Endothelial cell of umbilical vein (primary cell): ENCODE results near the gene WIPI1. TPM values are rescaled to one million over a fixed set of nuclear protein-coding genes. Genes with fewer than 3 reads are reported as not detected.
A peak's percentile ranks its signal among the peaks of the same experiment; 100 is the strongest.

Experiments used
- BruUV-seq: library from RNA; stranded (reverse); fragments of 400-500 nt; replicated peaks from 2 replicates; lab custom pipeline; 2021; lab: Mats Ljungman, UMichigan
- CTCF ChIA-PET: fragments of 300-600, 350-600 bp; sonication (Branson Sonifier 250); formaldehyde crosslinking; loops from one replicate; lab custom pipeline; 2021; ENCODE audit warnings: antibody characterized with exemption, inconsistent platforms; lab: Charles Lee
- POLR2A ChIA-PET: fragments of 300-600, 350-600 bp; sonication (Branson Sonifier 250); formaldehyde crosslinking; loops from one replicate; lab custom pipeline; 2021; ENCODE audit warnings: antibody characterized with exemption, inconsistent platforms; lab: Charles Lee
- DNase-seq: peaks from one replicate; pipeline ENCODE4 v3.0.0-alpha.2; 2011; ENCODE audit warnings: low read depth, low spot score
- FAIRE-seq: peaks from 2 replicates; lab custom pipeline; 2011; peaks lifted over from hg19 to GRCh38; lab: Jason Lieb, UNC
- H2AFZ ChIP-seq: 2 replicates; pipeline ENCODE4 v1.6.0; 2012; ENCODE audit warnings: low read depth, low read length, control low read depth, inconsistent platforms
- H3K27ac ChIP-seq: 2 replicates; pipeline ENCODE4 v1.5.1; 2011; ENCODE audit warnings: low read depth, mild to moderate bottlenecking, control low read depth, low read length, moderate library complexity; ENCODE audit not compliant: insufficient read depth
- H3K27me3 ChIP-seq, 2 experiments: 2 replicates each; pipeline versions ENCODE4 v1.6.0 to v1.6.1; 2011; ENCODE audit warnings: low read length in 2 of 2, mixed read lengths in 1 of 2; ENCODE audit not compliant: control insufficient read depth in 2 of 2, insufficient read depth in 2 of 2
- H3K36me3 ChIP-seq, 2 experiments: 2 replicates in 1 of 2; 3 replicates in 1 of 2; pipeline ENCODE4 v1.5.1; 2011; ENCODE audit warnings: low read length in 2 of 2, mild to moderate bottlenecking in 1 of 2, moderate library complexity in 1 of 2; ENCODE audit not compliant: control insufficient read depth in 2 of 2, insufficient read depth in 2 of 2; ENCODE audit errors: extremely low read depth in 1 of 2
- H3K4me1 ChIP-seq: 3 replicates; pipeline ENCODE4 v1.5.1; 2011; ENCODE audit warnings: mild to moderate bottlenecking, low read length; ENCODE audit not compliant: control insufficient read depth, insufficient read depth; ENCODE audit errors: extremely low read depth
- H3K4me2 ChIP-seq: 2 replicates; pipeline ENCODE4 v1.6.1; 2011; ENCODE audit warnings: low read length, control low read depth, mixed read lengths; ENCODE audit not compliant: insufficient read depth
- H3K4me3 ChIP-seq, 3 experiments: fragments of 200-600 bp in 1 of 3; sonication (generic), shearing (Covaris generic) in 1 of 3; replicated peaks in 1 of 3; 2 replicates each; pipeline ENCODE4 v1.5.1; 2011 to 2016; ENCODE audit warnings: control low read depth in 3 of 3, low read length in 3 of 3, mild to moderate bottlenecking in 2 of 3, inconsistent platforms in 1 of 3, low read depth in 1 of 3, moderate library complexity in 1 of 3; ENCODE audit not compliant: insufficient read depth in 1 of 3
- H3K79me2 ChIP-seq: 2 replicates; pipeline ENCODE4 v1.6.0; 2012; ENCODE audit warnings: low read length, inconsistent platforms; ENCODE audit not compliant: control insufficient read depth, insufficient read depth
- H3K9ac ChIP-seq: replicated peaks from 2 replicates; pipeline ENCODE3; 2011; ENCODE audit warnings: low read length, control low read depth; ENCODE audit not compliant: insufficient read depth; ENCODE audit errors: extremely low read depth
- H3K9me1 ChIP-seq: replicated peaks from 3 replicates; pipeline ENCODE4 v1.6.0; 2011; ENCODE audit warnings: mild to moderate bottlenecking, low read length; ENCODE audit not compliant: control insufficient read depth, insufficient read depth; ENCODE audit errors: extremely low read depth
- H3K9me3 ChIP-seq: replicated peaks from 2 replicates; pipeline ENCODE4 v1.5.1; 2012; ENCODE audit warnings: low read length, inconsistent platforms; ENCODE audit not compliant: control insufficient read depth, insufficient read depth
- H4K20me1 ChIP-seq: replicated peaks from 2 replicates; pipeline ENCODE3; 2011; ENCODE audit warnings: mild to moderate bottlenecking, low read length; ENCODE audit not compliant: control insufficient read depth, insufficient read depth; ENCODE audit errors: extremely low read depth
- FOS ChIP-seq: IDR thresholded peaks from 2 replicates; pipeline ENCODE4 v1.6.1; 2011; ENCODE audit warnings: mild to moderate bottlenecking, low read length, moderate library complexity, borderline replicate concordance; ENCODE audit not compliant: insufficient read depth
- GATA2 ChIP-seq: IDR thresholded peaks from 2 replicates; pipeline ENCODE4 v1.7.0; 2011; ENCODE audit warnings: low read depth, mild to moderate bottlenecking, moderate library complexity, mixed read lengths, low read length; ENCODE audit not compliant: insufficient read length, insufficient read depth
- MYC ChIP-seq: IDR thresholded peaks from one replicate; pipeline ENCODE4 v1.6.1; 2011; ENCODE audit warnings: mild to moderate bottlenecking, low read depth, low read length
- POLR2A ChIP-seq: IDR thresholded peaks from 2 replicates; pipeline ENCODE4 v1.6.1; 2012; ENCODE audit warnings: low read depth, mild to moderate bottlenecking, control low read depth, low read length
- dilution Hi-C: fragments of 300-500 bp; cut with MboI; formaldehyde crosslinking; loops from one replicate; pipeline ENCODE4 v1.15.0; 2019; ENCODE audit warnings: low sequenced_read_pairs; ENCODE audit not compliant: extremely low pct_ligation_motif_present
- intact Hi-C: fragments of 100-400 bp; cut with micrococcal nuclease; formaldehyde crosslinking; loops from one replicate; pipeline ENCODE4 v1.10.0; 2022
- polyA plus RNA-seq, 4 experiments: library from polyadenylated mRNA; depleted of rRNA in 3 of 4; stranded (reverse) in 3 of 4; unstranded in 1 of 4; fragments of >200 nt; gene quantifications; 2 replicates each; pipeline versions ENCODE4 v1.2.1 to v1.2.3, GENCODE V29; 2011 to 2012; ENCODE audit warnings: missing spikeins in 1 of 4
- total RNA-seq: library from RNA; stranded (reverse); gene quantifications from 2 replicates; pipeline ENCODE4 v1.2.3, GENCODE V29; 2021
- TF ChIP-seq, protein P1 (sequence below), 2 donors: IDR thresholded peaks; 1 replicate in 1 of 2; 2 replicates in 1 of 2; pipeline ENCODE4 v1.5.1; 2011; ENCODE audit warnings: low read length in 2 of 2, mild to moderate bottlenecking in 2 of 2, moderate library complexity in 2 of 2, control low read depth in 1 of 2, inconsistent platforms in 1 of 2, low read depth in 1 of 2; ENCODE audit not compliant: insufficient read depth in 1 of 2; ENCODE audit errors: extremely low read depth in 1 of 2

The WIPI1 gene
- total and polyA plus RNA-seq, 2 donors (not counting 3 experiments of a cell fraction or from before 2014, with no cell fraction given), result 49.9 to 70.3 TPM

DNA sequence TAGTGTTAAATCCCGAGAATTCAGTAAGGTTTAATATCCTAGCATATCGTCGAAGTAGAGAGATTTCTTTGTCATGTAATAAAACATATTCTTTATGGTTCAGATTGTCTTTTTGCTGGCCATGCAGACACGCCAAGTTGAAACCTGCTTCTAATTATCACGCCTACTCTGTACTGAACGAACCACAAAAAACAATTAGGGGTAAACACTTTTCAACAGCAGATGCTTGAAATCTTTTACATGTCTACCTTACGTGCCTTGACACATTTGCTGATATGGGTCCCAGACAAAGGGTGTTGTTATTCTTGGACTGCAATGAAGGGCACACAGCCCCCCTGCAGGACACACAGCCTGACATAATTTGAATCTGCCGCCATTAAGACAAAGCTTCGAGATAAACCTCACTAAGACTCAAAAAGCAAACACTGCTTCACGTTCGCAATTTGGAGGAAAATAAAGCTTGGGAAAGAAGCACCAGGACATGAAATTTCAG is 13.3 kb downstream of the WIPI1 start:
- TF ChIP-seq GATA2, result no peak
- no peak for TF ChIP-seq MYC
- no peak for TF ChIP-seq FOS
- Histone ChIP-seq H3K9me1 (no peaks in the 10 kb centered on the region), H3K79me2 (no peaks in the 10 kb centered on the region), H3K27ac (no peak overlapping the region), H2AFZ (no peak overlapping the region), H3K9ac (no peak overlapping the region), H4K20me1 (no peaks in the 10 kb centered on the region), H3K4me3 (no peak overlapping the region), H3K36me3 (peaks cover 5 to 14% of the 10 kb centered on the region in 2 experiments), H3K4me1 (peaks cover 30% of the 10 kb centered on the region), H3K9me3 (no peaks in the 10 kb centered on the region), H3K27me3 (no peaks in the 10 kb centered on the region), H3K4me2 (no peak overlapping the region)
- POLR2A ChIA-PET, result no interaction called here
- BruUV-seq, result no TSS peak
- dilution Hi-C loops (no loop called here), intact Hi-C loops (no loop called here)
- CTCF ChIA-PET, result no interaction called here
- no peak for FAIRE-seq
- no peak for DNase-seq

DNA sequence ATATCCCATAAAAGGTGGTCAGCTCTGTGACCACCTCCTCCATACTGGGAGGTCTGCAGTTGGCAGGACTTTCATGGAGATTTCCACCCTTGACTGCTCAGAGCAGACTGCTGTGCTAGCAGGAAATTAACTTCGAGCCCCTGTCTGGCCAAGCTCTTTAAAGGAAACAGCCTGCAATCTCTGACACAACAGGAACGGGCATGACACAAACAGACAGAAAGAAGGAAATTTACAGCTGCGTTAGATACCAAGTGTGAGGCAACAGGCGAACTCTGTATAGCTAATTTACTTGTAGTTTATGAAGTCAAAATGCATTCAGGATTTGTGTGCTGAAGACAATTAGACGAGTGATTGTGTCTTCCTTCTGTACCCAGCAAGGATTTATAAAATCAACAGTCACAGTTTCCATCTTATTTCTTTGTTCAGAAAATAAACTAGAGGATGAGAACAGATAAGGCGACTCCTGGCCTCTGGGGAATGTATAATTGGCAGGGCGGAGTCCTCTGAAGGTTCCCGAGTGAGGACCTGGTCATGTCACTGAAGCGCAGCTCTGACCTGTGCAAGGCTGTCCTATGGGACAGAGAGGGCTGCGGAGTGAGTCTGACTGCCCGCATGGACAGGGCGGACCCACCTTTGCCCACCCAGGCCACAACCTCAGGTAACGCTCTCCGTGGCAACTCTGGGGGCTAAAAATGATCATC is 16.1 kb downstream of the WIPI1 start:
- H3K4me2 ChIP-seq, result peak overlapping the region; percentile 79
- ChIA-PET CTCF (interaction anchor here (0.9 to 4.1 kb wide), 7 partner anchors 9 to 268 kb away, joined by 3 to 35 read pairs (median 4); partner anchors contain the start of gene WIPI1), POLR2A (interaction anchor here (0.6 kb wide), 1 partner anchor 270 kb away, joined by 9 read pairs; no protein-coding TSS in a partner anchor)
- dilution Hi-C loops (no loop called here), intact Hi-C loops (loop anchor here (1.0 kb wide), 1 partner anchor 15 kb away; no protein-coding TSS in a partner anchor)
- no peaks in the 10 kb centered on the region for H3K9me1 ChIP-seq
- peak; percentile 88 for FAIRE-seq
- no peaks in the 10 kb centered on the region for H4K20me1 ChIP-seq
- H3K4me1 ChIP-seq, result peaks cover 46% of the 10 kb centered on the region
- peak overlapping the region; percentile 84 for H3K27ac ChIP-seq
- peak; percentile 94 for DNase-seq
- peak; percentile 25 for TF ChIP-seq POLR2A
- TF ChIP-seq, protein P1, sequence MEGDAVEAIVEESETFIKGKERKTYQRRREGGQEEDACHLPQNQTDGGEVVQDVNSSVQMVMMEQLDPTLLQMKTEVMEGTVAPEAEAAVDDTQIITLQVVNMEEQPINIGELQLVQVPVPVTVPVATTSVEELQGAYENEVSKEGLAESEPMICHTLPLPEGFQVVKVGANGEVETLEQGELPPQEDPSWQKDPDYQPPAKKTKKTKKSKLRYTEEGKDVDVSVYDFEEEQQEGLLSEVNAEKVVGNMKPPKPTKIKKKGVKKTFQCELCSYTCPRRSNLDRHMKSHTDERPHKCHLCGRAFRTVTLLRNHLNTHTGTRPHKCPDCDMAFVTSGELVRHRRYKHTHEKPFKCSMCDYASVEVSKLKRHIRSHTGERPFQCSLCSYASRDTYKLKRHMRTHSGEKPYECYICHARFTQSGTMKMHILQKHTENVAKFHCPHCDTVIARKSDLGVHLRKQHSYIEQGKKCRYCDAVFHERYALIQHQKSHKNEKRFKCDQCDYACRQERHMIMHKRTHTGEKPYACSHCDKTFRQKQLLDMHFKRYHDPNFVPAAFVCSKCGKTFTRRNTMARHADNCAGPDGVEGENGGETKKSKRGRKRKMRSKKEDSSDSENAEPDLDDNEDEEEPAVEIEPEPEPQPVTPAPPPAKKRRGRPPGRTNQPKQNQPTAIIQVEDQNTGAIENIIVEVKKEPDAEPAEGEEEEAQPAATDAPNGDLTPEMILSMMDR (IDR thresholded peaks at IDR 0.05; ENCODE audit: extremely low read depth in 1 of 2, insufficient read depth in 1 of 2, low read depth in 1 of 2, low read length in 2 of 2), result no peak
- no peaks in the 10 kb centered on the region for H3K79me2 ChIP-seq
- no TSS peak for BruUV-seq
- no peaks in the 10 kb centered on the region for H3K27me3 ChIP-seq
- peak overlapping the region; percentile 50 for H3K9ac ChIP-seq
- H2AFZ ChIP-seq, result peak overlapping the region; percentile 33
- peaks cover 5 to 8% of the 10 kb centered on the region in 2 experiments for H3K36me3 ChIP-seq
- peak overlapping the region in 1 of 3 experiments; percentile 11 for H3K4me3 ChIP-seq
- no peaks in the 10 kb centered on the region for H3K9me3 ChIP-seq
